ENCODE results near the gene ZNF385D.
"Not testable (repeated sequence)": the region's sequence is repeated elsewhere in the genome, so short reads cannot be mapped to it uniquely, and the experiment has no call there.

The ZNF385D gene

DNA sequence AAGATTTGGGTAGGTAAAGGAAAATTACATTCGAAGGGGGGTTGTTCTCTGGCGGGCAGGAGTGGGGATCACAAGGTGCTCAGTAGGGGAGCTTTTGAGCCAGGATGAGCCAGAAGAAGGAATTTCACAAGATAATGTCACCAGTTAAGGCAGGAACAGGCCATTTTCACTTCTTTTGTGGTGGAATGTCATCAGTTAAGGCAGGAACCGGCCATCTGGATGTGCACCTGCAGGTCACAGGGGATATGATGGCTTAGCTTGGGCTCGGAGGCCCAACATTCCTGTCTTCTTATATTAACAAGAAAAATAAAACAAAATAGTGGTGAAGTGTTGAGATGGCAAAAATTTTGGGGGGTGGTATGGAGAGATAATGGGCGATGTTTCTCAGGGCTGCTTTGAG lies 373.0 kb downstream of the ZNF385D start:
- not testable (repeated sequence) for DNase-seq (ENCODE audit: low read depth, low spot score)

DNA sequence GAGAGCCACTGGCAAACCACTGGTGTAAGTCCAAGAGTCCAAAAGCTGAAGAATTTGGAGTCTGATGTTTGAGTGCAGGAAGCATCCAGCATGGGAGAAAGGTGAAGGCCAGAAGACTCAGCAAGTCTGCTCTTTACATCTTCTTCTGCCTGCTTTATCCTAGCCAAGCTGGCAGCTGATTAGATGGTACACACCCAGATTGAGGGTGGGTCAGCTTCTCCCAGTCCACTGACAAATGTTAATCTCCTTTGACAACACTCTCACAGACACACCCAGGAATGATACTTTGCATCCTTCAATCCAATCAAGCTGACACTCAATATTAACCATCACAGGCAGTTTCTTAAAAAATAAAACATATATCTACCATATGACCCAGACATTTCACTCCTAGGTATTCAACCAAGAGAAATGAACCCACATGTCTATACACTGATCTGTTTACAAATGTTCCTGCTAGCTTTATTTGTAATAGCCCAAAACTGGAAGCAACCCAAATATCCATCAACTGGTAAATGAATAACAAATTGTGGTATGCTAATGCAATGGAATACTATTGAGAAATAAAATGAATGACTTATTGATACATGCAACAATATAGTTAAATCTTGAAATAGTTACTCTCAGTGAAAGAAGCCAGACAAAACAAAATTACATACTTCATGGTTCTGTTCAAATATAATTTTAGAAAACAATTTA lies 373.8 kb downstream of the ZNF385D start:
- DNase-seq (ENCODE audit: low read depth, low spot score) = no peak

DNA sequence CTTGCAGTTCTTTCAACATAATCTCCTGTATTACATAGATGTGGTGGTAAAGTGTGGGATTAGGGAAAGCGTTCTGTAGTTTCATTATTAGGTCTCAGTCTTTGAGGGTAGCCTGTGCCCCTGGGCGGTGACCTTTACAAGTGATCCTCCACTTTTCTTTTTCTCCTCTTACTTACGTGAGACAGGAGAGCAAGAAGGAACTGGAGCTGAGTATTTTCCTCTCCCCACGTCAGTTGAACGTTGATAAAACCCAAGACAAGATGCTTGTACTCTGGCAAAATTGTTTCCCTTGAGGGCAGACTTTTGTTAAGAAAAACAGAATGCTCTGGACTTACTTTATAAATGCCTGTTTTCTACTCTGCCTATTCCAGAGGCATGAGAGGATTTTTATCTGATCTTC lies 378.7 kb downstream of the ZNF385D start:
- DNase-seq (ENCODE audit: low read depth, low spot score) = no peak
